ENCODE measurements around the gene C10orf71. TPM values are rescaled to one million over a fixed set of nuclear protein-coding genes. Genes with fewer than 3 reads are reported as not detected.

C10orf71 gene
- total RNA-seq, 2 donors from 2014 or later, result 0.14 TPM; not detected in 1

DNA sequence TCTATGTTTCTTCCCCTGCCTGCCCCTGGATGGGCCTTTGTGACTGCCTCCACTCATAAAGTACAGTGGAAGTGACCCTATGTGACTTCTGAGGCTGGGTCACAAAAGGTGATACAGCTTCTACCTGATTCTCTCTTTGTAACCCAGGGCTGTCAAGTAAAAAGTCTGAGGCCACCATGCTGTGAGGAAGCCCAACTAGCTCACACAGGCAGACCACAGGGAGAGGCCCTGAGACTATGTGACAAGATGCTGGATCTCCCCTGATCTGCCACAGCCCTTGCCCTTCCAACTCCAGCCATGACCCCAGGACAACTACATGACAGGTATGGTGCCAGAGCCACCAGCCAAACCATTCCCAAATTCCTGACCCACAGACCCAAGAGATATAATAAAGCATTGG is 51.2 kb downstream of the C10orf71 start:
- no peaks in the 10 kb centered on the region for H3K9me3 ChIP-seq
- TF ChIP-seq, protein P1, sequence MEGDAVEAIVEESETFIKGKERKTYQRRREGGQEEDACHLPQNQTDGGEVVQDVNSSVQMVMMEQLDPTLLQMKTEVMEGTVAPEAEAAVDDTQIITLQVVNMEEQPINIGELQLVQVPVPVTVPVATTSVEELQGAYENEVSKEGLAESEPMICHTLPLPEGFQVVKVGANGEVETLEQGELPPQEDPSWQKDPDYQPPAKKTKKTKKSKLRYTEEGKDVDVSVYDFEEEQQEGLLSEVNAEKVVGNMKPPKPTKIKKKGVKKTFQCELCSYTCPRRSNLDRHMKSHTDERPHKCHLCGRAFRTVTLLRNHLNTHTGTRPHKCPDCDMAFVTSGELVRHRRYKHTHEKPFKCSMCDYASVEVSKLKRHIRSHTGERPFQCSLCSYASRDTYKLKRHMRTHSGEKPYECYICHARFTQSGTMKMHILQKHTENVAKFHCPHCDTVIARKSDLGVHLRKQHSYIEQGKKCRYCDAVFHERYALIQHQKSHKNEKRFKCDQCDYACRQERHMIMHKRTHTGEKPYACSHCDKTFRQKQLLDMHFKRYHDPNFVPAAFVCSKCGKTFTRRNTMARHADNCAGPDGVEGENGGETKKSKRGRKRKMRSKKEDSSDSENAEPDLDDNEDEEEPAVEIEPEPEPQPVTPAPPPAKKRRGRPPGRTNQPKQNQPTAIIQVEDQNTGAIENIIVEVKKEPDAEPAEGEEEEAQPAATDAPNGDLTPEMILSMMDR (IDR thresholded peaks at IDR 0.05), result no peak
- H3K27me3 ChIP-seq (replicated peaks; ENCODE audit: insufficient read depth), result no peaks in the 10 kb centered on the region
- no peak for ATAC-seq (ENCODE audit: insufficient number of reproducible peaks, low FRiP score, low read depth)
- H3K4me1 ChIP-seq (ENCODE audit: control insufficient read depth in 1 of 2, low read depth in 2 of 2), result no peaks in the 10 kb centered on the region
- H3K27ac ChIP-seq, result no peak overlapping the region
- no peak overlapping the region for H3K4me3 ChIP-seq
- DNase-seq (ENCODE audit: low spot score), result no peak
- no peaks in the 10 kb centered on the region for H3K36me3 ChIP-seq

DNA sequence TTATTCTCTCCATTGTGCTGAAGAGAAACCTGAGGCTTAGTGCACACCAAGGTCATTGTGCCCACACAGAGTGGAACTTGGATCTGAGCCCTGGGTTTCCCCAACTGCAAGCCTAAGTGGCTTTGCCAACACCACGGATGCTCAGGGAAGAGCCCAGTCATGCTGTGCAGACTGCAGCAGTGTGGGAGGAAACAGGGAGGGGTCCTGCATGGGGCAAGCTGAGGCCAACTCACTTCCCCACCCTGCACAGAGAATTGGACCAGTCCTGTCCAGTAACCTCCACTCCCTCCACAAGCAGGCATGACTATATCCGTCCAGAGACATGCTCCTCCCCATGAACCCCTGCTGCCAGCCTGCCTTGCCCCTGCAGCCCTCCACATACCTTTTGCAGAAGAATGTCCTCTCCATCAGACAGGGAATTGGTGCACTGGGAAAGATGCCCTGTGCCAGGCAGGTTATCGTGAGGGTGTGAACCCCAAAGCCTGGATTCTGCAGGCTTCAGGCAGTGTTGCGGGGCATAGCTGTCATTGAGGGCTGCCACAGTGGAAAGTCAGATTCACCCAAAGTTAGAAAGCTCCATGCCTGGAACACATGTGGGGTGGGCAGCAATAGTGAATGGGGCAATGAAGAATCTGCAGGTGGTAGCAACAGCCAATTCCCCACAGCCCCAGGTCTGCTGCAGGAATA is 52.0 kb downstream of the C10orf71 start:
- H3K4me3 ChIP-seq, result no peak overlapping the region
- H3K36me3 ChIP-seq, result no peaks in the 10 kb centered on the region
- no peak for DNase-seq (ENCODE audit: low spot score)
- no peaks in the 10 kb centered on the region for H3K27me3 ChIP-seq (replicated peaks; ENCODE audit: insufficient read depth)
- no peak overlapping the region for H3K27ac ChIP-seq
- H3K4me1 ChIP-seq (ENCODE audit: control insufficient read depth in 1 of 2, low read depth in 2 of 2), result no peaks in the 10 kb centered on the region
- H3K9me3 ChIP-seq, result no peaks in the 10 kb centered on the region
- TF ChIP-seq, protein P1 (IDR thresholded peaks at IDR 0.05), result no peak
- no peak for ATAC-seq (ENCODE audit: insufficient number of reproducible peaks, low FRiP score, low read depth)

DNA sequence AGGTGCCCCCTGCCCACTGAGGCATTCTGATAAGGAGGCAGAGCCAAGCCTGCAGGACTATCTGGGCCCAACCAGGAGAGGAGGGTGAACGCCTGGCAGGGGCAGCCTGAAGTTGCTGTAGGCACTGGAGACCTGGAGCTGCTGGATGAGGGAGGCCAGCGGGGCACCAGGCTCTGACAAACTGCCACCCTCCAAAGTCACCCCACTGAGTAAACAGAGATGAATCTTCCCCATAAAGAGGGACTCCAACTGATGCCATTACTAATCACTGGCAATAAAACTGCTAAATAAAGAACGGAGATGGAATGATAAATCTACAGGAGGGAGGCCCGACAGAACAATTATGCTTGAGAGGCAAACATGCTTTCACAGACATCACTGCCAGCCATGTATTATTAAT is 52.7 kb downstream of the C10orf71 start:
- no peak for DNase-seq (ENCODE audit: low spot score)
- no peak for ATAC-seq (ENCODE audit: insufficient number of reproducible peaks, low FRiP score, low read depth)
- Histone ChIP-seq H3K9me3 (no peaks in the 10 kb centered on the region), H3K4me3 (no peak overlapping the region), H3K27me3 (replicated peaks; ENCODE audit: insufficient read depth) (no peaks in the 10 kb centered on the region), H3K27ac (no peak overlapping the region), H3K4me1 (ENCODE audit: control insufficient read depth in 1 of 2, low read depth in 2 of 2) (no peaks in the 10 kb centered on the region), H3K36me3 (no peaks in the 10 kb centered on the region)
- TF ChIP-seq, protein P1 (IDR thresholded peaks at IDR 0.05), result no peak

DNA sequence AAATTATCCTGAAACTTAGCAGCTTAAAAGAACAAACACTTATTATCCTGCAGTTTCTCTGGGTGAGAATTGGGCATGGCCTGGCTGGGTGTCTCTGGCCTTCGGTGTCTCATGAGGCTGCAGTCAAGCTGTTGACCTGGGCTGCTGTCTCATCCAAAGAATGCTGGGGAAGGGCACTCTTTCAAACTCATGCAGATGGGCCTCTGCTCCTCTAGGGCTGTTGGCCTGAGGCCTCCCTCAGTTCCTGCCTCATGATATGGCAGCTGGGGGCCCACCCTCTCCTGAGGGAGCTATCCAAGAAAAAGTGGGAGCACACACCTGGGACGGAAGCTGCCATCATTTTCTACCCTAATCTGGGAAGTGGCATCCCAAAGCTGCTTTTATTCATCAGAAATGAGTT is 53.4 kb downstream of the C10orf71 start:
- Histone ChIP-seq H3K27me3 (replicated peaks; ENCODE audit: insufficient read depth) (no peaks in the 10 kb centered on the region), H3K4me3 (no peak overlapping the region), H3K4me1 (ENCODE audit: control insufficient read depth in 1 of 2, low read depth in 2 of 2) (no peaks in the 10 kb centered on the region), H3K9me3 (no peaks in the 10 kb centered on the region), H3K36me3 (no peaks in the 10 kb centered on the region), H3K27ac (no peak overlapping the region)
- ATAC-seq (ENCODE audit: insufficient number of reproducible peaks, low FRiP score, low read depth), result no peak
- no peak for DNase-seq (ENCODE audit: low spot score)
- TF ChIP-seq, protein P1 (IDR thresholded peaks at IDR 0.05), result no peak

DNA sequence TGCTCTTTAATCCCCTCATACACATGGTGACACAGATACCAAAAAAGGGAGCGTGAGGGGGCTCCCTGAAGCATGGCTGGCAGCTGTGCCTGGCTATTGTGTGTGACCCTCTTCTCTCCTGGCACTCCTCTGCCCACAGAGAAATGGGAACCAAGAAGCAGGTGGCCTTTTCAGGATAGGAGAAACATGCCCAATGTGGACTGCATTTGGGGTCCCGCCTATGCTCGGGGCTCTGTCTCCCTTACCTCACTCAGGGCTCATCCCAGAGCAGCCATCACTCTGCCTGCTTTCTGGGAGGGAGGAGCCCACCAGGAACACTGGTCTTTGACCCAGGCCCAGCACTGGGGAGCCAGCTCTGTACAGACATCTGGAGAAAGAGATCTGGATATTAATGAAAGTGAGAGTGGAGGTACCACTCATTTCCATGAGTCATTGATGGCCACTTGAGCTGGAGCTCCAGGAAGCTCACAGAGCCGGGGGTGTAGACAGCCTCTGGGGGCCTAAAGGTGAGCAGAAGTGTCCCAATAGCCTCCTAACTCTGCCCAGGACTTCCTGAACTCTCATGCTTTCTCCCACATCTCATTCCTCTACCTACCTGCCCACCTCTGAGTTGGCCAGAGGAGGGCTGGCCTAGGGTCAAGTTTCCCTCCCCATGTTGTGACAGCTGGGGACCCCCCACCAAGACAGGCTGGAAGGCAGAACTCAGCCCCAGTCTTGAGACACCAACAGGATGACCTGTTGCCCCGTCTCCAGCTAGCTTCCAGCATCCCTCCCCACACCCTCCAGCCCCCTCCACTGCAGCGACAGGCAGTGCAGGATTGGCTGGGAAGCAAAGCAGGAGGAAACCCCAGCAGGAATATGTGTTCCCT is 54.3 kb downstream of the C10orf71 start:
- Histone ChIP-seq H3K4me3 (no peak overlapping the region), H3K27me3 (replicated peaks; ENCODE audit: insufficient read depth) (no peaks in the 10 kb centered on the region), H3K4me1 (ENCODE audit: control insufficient read depth in 1 of 2, low read depth in 2 of 2) (no peaks in the 10 kb centered on the region), H3K9me3 (no peaks in the 10 kb centered on the region), H3K36me3 (no peaks in the 10 kb centered on the region), H3K27ac (no peak overlapping the region)
- TF ChIP-seq, protein P1 (IDR thresholded peaks at IDR 0.05), result no peak
- no peak for ATAC-seq (ENCODE audit: insufficient number of reproducible peaks, low FRiP score, low read depth)
- no peak for DNase-seq (ENCODE audit: low spot score)

All from thoracic aorta (tissue), 2 donors.